ENCODE data around the gene DENND11. TPM values are rescaled to one million over a fixed set of nuclear protein-coding genes. Genes with fewer than 3 reads are reported as not detected.

DENND11 gene
- total and polyA plus RNA-seq, 2 donors (not counting 3 experiments of a cell fraction or from before 2014, with no cell fraction given): 14.7 to 25.9 TPM

DNA sequence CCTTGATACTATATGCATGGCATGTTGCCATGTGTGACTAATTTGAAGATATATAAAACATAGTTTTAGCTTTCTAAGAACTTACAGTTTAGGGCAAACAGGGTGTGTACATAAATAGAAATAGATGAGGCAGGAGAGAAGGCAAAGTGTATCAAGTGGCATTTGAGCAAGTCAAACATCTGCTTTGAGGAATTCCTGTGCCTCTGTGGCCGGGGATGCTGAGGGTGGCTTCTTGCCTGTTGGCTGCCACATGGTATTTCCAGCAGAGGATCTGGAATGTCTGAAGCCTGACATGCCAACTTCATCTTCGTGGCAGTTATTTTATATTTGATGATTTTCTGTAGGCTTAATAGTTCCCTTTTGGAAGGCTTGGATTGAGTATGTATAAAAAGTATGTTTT lies 42.2 kb upstream of the DENND11 start:
- Histone ChIP-seq H4K20me1 (replicated peaks; ENCODE audit: control insufficient read depth, extremely low read depth, insufficient read depth, low read length) (no peaks in the 10 kb centered on the region), H3K4me3 (replicated peaks in 1 of 3; ENCODE audit: insufficient read depth in 1 of 3, low read depth in 1 of 3, low read length in 3 of 3) (no peak overlapping the region), H3K4me1 (ENCODE audit: control insufficient read depth, extremely low read depth, insufficient read depth, low read length) (peaks cover 7% of the 10 kb centered on the region), H3K36me3 (ENCODE audit: control insufficient read depth in 2 of 2, extremely low read depth in 1 of 2, insufficient read depth in 2 of 2, low read length in 2 of 2) (peaks cover 19 to 33% of the 10 kb centered on the region in 2 experiments), H3K9ac (replicated peaks; ENCODE audit: extremely low read depth, insufficient read depth, low read length) (no peak overlapping the region), H2AFZ (ENCODE audit: low read depth, low read length) (no peak overlapping the region), H3K9me1 (replicated peaks; ENCODE audit: control insufficient read depth, extremely low read depth, insufficient read depth, low read length) (no peaks in the 10 kb centered on the region), H3K27me3 (ENCODE audit: control insufficient read depth in 2 of 2, insufficient read depth in 2 of 2, low read length in 2 of 2) (no peaks in the 10 kb centered on the region), H3K27ac (ENCODE audit: insufficient read depth, low read depth, low read length) (no peak overlapping the region), H3K9me3 (replicated peaks; ENCODE audit: control insufficient read depth, insufficient read depth, low read length) (no peaks in the 10 kb centered on the region), H3K79me2 (ENCODE audit: control insufficient read depth, insufficient read depth, low read length) (peaks cover 27% of the 10 kb centered on the region), H3K4me2 (ENCODE audit: insufficient read depth, low read length) (no peak overlapping the region)
- no peak for DNase-seq (ENCODE audit: low read depth, low spot score)
- ChIA-PET CTCF (no interaction called here), POLR2A (no interaction called here)
- TF ChIP-seq JUN (IDR thresholded peaks at IDR 0.05; ENCODE audit: borderline replicate concordance, insufficient read depth, insufficient read length, low read depth) (no peak), MYC (IDR thresholded peaks at IDR 0.05; ENCODE audit: low read depth, low read length) (no peak), EZH2 (IDR thresholded peaks at IDR 0.05; ENCODE audit: borderline replicate concordance, low read depth, low read length, severe bottlenecking) (no peak), POLR2A (IDR thresholded peaks at IDR 0.05; ENCODE audit: low read depth, low read length) (no peak), FOS (IDR thresholded peaks at IDR 0.05; ENCODE audit: borderline replicate concordance, insufficient read depth, low read length) (no peak), POLR2AphosphoS5 (IDR thresholded peaks at IDR 0.05; ENCODE audit: insufficient read depth, low read depth, low read length) (no peak), GATA2 (IDR thresholded peaks at IDR 0.05; ENCODE audit: insufficient read depth, insufficient read length, low read depth, low read length) (no peak)
- TF ChIP-seq, protein P1, sequence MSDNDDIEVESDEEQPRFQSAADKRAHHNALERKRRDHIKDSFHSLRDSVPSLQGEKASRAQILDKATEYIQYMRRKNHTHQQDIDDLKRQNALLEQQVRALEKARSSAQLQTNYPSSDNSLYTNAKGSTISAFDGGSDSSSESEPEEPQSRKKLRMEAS (IDR thresholded peaks at IDR 0.05; ENCODE audit: insufficient read depth, insufficient read length): no peak
- TF ChIP-seq, protein P2, sequence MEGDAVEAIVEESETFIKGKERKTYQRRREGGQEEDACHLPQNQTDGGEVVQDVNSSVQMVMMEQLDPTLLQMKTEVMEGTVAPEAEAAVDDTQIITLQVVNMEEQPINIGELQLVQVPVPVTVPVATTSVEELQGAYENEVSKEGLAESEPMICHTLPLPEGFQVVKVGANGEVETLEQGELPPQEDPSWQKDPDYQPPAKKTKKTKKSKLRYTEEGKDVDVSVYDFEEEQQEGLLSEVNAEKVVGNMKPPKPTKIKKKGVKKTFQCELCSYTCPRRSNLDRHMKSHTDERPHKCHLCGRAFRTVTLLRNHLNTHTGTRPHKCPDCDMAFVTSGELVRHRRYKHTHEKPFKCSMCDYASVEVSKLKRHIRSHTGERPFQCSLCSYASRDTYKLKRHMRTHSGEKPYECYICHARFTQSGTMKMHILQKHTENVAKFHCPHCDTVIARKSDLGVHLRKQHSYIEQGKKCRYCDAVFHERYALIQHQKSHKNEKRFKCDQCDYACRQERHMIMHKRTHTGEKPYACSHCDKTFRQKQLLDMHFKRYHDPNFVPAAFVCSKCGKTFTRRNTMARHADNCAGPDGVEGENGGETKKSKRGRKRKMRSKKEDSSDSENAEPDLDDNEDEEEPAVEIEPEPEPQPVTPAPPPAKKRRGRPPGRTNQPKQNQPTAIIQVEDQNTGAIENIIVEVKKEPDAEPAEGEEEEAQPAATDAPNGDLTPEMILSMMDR (IDR thresholded peaks at IDR 0.05; ENCODE audit: extremely low read depth in 1 of 2, insufficient read depth in 1 of 2, low read depth in 1 of 2, low read length in 2 of 2): no peak
- intact Hi-C loops (cut with micrococcal nuclease): no loop called here
- no peak for FAIRE-seq
- dilution Hi-C loops (cut with MboI; ENCODE audit: extremely low pct_ligation_motif_present, low sequenced_read_pairs): no loop called here
- no TSS peak for BruUV-seq (replicated peaks)
